ENCODE measurements around the gene OR6J1.
"Not testable (repeated sequence)": the region's sequence is repeated elsewhere in the genome, so short reads cannot be mapped to it uniquely, and the experiment has no call there.

OR6J1 gene
- total RNA-seq: 0 reads per million in 4 donors

DNA sequence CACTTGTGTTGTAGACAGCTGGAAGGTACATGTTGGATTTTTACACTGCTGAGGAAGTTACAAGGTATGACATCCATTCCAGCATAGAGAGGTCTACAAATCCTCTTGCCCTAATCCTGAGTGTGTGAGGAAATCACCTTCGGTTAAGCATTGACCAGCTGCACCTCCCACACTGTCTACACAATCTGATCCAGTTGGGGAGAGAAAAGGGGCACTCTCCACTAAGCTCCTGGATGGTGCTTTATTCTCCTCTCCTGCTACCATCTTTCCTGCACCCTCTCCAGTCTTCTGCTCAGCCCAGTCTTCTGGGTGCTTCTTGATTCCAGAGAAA is at the start of gene OR6J1:
Gene OR6J1, minus strand, starts transcription at position 48 of the 331 bp plus-strand sequence. CDS start 9,541 bp downstream, outside the sequence.
- DNase-seq: no peak

DNA sequence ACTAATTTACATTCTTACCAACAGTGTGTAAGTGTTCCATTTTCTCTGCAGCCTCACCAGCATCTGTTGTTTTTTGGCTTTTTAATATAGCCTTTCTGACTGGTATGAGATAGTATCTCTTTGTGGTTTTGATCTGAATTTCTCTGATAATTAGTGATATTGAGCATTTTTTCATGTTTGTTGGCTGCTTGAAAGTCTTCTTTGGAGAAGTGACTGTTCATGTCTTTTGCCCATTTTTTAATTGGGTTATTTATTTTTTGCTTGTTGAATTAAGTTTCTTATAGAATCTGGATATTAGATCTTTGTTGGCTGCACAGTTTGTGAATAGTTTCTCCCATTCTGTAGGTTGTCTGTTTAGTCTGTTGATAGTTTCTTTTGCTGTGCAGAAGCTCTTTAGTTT is 48.0 kb upstream of the OR6J1 start:
- no peak for DNase-seq

DNA sequence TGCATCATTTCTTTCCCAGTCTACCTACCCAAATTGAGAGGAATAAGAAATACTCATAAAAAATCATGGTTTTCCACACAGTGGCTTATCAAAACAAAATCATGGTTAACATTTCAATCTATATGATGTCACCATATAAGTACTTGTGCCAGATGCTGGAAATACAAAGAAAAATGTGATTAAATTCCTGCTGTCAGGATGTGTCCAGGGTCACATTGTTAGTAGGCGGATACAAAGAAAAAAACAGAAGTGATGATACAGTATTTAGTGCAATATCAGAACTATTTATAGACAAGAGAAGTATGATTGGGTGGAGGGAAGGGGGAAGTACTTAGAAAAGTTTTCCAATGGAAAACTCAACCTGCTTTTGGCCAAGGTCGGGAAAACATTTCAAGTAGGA is 47.0 kb upstream of the OR6J1 start:
- no peak for DNase-seq

DNA sequence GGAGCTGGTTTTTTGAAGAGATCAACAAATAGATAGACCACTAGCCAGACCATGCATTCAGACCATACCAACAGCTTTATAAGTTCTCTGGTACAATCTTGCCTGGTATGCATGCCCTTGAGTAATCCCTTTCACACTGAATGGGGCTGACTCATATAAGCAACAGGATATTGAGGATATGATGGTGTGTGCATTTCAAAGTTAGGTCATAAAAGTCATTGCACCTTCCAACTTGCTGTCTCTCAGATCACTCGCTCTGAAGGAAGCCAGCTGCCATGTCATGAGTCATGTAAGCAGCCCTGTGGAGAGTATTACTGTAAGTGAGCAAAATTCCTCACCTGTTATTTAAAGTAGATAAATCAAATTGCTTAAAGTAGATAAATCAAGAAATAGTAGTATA is 45.0 kb upstream of the OR6J1 start:
- DNase-seq: peak in 1 of 5 donors; percentile 58

DNA sequence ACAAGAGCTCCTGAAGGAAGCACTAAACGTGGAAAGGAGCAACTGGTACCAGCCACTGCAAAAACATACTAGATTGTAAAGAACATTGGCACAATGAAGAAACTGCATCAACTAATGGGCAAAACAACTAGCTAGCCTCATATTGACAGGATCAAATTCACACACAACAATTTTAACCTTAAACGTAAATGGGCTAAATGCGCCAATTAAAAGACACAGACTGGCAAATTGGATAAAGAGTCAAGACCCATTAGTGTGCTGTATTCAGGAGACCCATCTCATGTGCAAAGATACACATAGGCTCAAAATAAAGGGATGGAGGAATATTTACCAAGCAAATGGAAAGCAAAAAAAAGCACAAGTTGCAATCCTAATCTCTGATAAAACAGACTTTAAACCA is 43.8 kb upstream of the OR6J1 start:
- not testable (repeated sequence) for DNase-seq

DNA sequence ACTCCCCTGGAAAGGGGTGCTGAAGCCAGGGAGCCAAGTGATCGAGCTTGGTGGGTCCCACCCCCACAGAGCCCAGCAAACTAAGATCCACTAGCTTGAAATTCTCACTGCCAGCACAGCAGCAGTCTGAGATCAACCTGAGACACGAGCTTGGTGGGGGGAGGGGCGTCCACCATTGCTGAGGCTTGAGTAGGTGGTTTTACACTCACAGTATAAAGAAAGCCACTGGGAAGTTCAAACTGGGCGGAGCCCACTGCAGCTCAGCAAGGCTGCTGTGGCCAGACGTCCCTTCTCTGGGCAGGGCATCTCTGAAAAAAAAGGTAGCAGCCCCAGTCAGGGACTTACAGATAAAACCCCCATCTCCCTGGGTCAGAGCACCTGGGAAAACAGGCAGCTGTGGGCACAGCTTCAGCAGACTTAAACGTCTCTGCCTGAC is 42.0 kb upstream of the OR6J1 start:
- not testable (repeated sequence) for DNase-seq

DNA sequence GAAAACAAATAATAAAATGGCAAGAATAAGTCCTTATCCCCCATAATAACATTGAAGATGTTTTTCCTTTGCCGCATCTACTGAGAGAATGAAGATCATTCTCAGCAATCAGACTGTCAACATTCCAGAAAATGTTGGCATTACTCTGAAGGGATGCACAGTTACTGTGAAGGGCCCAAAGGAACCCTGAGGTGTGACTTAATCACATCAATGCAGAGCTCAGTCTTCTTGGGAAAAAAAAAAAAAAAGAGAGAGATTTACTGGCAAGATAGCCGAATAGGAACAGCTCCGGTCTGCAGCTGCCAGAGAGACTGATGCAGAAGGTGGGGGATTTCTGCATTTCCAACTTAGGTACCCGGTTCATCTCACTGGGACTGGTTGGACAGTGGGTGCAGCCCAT is 41.3 kb upstream of the OR6J1 start:
- DNase-seq: no peak

DNA sequence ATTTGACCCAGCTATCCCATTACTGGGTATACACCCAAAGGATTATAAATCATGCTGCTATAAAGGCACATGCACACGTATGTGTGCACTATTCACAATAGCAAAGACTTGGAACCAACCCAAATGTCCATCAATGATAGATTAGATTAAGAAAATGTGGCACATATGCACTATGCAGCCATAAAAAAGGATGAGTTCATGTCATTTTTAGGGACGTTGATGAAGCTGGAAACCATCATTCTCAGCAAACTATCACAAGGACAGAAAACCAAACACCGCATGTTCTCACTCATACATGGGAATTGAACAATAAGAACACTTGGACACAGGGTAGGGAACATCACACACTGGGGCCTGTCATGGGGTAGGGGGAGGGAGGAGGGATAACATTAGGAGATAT is 39.3 kb upstream of the OR6J1 start:
- not testable (repeated sequence) for DNase-seq

DNA sequence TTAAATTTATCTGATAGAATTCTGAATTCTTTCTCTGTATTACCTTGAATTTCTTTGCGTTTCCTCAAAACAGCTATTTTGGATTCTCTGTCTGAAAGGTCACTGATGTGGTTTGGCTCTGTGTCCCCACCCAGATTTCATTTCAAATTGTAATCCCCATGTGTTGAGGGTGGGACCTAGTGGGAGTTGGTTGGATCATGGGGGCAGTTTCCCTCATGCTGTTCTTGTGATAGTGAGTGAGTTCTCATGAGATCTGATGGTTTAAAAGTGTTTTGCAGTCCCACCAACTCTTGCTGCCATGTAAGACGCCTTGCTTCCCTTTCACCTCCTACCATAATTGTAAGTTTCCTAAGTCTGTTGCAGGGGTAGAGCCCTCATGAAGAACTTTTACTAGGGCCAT is 34.1 kb upstream of the OR6J1 start:
- DNase-seq: no peak

DNA sequence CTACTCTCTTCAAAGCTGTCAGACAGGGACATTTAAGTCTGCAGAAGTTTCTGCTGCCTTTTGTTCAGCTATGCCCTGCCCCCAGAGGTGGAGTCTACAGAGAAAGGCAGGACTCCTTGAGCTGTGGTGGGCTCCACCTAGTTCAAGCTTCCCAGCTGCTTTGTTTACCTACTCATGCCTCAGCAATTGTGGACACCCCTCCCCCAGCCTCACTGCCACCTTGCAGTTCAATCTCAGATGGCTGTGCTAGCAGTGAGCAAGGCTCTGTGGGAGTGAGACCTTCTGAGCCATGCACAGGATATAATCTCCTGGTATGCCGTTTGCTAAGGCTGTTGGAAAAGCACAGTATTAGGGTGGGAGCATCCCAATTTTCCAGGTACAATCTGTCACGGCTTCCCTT is 33.4 kb upstream of the OR6J1 start:
- DNase-seq: not testable (repeated sequence)

DNA sequence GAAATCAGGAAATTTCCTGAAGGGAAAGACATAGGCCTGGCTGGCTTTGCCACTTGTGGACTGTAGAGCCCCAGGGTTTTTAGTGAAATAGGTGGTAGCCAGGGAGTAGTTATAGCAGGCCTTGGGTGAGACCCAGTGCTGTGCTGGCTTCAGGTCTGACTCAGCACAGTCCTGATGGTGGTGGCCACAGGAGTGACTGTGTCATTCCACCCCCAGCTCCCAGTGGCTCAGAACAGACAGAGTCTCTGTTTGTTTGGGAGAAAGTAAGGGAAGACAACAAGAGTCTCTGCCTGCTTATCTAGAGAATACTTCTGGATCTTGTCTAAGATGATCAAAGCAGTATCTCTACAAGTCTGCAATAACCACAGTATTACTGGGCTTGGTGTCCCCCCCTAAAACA is 27.5 kb upstream of the OR6J1 start:
- DNase-seq: no peak

DNA sequence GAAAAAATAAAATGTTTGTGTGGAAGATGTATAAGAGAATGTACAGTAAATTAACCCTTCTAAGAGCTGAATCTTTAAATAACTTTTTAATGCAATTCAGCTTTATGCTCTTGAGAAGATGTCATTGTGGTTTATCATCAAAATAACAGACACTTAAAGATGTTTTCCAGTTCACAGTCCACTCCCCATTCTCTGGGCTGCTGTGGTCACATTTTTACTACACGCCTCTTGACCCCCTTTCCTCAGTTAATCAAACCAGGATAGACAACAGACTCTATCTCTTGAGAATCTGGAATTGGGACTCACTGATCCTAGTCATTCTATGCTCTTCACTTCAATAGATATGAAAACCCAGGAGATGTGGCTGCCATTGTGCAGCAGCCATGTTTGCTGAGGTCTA is 24.7 kb upstream of the OR6J1 start:
- no peak for DNase-seq

DNA sequence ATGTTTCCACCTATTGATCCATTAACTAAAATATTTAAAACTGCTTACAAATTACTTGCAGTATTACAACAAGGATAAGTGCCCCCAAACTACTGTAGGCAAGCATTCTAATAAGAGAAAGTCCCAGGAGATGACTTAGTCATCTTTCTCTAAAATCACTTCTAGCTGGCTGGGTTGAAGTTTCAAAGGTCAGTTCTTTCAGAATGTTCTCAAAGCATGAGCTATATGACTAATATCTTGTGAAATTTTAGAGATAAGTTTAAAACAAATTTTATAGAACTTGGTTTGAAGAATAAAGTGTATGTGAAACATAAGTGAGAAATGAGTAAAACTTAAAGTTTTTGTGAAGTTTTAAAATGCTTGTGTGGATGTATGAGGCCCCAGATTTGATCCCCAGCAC is 24.3 kb upstream of the OR6J1 start:
- no peak for DNase-seq

DNA sequence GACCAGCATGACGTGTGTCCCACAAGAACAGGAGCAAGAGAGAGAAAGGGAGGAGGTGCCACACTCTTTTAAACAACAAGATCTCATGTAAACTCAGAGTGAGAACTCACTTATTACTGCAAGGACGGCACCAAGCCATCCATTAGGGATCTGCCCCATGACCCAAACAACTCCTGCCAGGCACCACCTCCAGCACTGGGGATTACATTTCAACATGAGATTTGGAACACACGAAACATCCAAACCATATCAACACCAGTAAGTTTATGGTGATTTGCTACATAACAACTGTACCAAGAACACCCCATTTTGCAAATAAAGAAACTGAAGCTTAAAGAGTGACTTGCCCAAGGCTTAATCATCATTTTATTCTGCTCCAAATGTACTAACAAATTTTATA is 23.7 kb upstream of the OR6J1 start:
- DNase-seq: no peak

DNA sequence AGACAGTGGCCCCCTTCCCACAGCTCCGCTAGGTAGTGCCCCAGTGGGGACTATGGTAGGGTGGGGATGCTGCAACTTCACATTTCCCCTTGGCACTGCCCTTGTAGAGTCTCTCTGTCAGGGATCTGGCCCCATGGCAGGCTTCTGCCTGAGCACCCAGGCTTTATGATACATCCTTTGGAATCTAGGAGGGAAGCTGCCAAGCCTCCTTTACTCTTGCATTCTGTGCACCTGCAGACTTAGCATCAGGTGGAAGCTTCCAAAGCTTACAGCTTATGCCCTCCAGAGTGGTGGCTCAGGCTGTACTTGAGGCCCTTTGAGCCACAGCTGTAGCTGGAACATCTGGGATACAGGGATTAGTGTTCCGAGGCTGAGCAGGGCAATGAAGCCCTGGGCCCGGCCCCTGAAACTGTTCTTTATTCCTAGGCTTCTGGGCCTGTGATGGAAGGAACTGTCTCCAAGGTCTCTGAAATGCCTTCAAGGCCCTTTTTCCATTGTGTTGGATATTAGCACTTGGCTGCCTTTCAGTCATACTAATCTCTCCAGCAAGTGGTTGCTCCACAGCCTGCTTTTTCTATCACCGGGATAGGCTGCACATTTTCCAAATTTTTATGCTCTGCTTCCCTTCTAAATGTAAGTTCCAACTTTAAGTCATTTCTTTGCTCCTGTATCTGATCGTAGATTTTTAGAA is 22.2 kb upstream of the OR6J1 start:
- DNase-seq: no peak

DNA sequence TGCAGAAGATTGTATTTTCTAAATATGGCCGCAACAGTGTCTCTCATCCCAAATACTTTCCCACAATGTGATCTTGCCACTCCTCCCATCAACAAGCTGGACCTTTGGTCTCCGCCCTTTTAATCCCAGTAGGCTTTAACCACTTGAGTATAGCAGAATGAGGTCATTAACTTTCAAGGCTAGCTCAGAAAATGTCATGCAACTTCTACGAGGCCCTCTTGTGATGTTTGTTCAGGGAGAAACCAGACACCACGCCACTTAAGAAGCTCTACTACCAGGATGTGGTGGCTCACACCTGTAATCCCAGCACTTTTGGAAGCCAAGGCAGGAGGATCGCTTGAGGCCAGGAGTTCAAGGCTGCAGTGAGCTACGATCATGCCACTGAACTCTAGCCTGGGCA is 20.1 kb upstream of the OR6J1 start:
- no peak for DNase-seq

DNA sequence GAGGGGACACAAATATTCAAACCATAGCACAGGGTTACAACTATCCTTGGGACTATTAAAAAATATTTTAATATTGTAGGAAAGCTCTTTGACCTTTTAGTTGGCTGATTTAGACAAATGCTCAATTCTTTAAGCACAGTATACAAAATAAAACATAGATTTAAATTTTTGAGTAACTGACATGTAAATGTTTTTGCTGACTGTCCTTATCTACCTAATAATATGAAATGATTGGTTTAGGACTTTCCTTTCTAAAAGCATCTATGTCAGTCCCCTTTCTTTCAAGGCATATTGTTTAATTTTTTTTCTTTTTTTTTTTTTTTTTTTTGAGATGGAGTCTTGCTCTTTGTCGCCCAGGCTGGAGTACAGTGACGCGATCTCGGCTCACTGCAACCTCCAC is 16.5 kb upstream of the OR6J1 start:
- DNase-seq: no peak

DNA sequence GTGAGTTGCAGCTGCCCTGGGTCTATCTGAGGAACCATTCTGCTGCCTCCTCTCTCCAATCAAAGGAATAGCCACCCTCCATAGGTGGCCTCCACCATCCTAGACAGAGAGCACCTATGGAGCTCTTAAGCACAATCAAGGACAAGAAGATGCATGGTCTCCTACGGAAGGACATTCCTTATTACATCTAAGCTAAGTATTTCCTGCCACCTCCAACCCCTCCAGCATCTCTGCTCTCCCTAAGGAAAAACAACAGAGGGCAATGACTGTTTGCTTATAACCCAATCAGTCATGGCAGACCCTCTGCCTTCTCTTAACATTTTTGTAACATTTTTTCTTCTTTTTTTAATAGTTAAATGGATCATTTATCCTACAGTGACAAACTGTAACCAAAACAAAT is 14.8 kb upstream of the OR6J1 start:
- no peak for DNase-seq

DNA sequence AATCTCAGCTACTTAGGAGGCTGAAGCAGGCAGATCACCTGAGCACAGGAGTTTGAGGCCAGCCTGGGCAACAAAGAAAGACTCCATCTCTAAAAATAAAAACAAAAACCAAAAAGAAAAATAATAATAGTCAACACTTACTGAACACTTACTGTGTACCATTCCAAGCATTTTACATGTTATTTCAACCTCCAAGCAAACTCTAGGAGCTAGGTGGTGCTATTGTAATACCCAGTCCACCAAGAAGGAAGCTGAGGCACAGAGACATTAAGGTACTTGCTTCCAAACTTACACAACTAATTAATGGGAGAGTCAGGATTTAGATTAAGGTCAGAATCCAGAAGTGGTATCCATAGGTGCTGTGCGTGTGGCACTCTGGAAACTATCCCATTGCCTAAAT is 13.7 kb upstream of the OR6J1 start:
- DNase-seq: no peak

DNA sequence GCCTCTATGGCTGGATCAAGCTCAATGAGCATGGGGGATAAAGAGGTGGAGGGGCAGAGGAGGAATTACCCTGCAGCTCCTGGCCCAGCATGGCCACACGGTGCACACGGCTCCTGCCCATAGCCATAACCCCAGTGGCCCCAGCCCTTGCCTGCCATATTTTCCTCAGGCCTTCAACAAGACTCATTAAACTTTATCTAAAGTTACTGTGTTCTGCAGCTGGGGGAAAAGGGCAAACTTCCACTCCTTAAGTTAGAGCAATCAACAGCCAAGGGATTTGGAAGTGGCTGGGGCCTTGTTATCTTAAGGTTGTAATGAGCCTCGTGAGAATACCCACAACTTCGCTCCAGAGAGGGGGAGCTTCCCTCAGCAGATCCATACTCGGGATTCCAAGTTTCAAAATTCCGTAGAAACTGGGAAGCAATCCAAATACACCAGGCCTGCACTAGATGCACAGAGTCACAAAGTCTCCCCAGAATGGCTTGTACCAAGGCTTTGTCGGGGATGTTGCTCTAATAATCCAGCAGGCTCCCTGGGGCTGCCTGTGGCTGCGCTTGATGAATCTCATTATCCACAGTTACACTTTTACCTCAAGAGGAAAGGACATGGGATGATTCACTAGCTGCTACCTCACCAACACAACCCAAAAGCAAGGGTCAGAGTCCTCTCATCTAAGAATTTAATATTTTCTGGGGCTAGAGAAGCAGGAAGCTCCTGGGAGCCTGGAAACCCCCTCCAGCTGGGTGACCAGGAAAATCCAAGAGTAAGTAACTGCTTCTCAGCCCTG is 13.0 kb upstream of the OR6J1 start:
- no peak for DNase-seq

DNA sequence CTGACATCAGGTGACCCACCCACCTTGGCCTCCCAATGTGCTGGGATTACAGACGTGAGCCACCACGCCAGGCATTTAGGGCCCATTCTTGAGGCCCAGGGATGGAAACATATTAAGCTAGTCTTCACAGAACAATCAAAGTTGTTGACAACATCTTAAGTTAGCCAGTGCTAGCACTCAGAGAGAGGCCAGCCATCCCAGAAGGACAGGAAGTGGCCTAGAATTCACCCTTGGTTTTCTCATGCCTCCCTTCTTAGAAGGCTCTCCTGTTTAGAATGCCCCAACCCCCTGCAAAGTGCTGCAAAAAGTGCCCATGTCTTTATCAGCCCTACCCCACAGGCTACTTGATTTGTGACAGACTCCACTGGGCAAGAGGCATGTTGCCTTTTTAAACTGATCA is 12.1 kb upstream of the OR6J1 start:
- DNase-seq: no peak

DNA sequence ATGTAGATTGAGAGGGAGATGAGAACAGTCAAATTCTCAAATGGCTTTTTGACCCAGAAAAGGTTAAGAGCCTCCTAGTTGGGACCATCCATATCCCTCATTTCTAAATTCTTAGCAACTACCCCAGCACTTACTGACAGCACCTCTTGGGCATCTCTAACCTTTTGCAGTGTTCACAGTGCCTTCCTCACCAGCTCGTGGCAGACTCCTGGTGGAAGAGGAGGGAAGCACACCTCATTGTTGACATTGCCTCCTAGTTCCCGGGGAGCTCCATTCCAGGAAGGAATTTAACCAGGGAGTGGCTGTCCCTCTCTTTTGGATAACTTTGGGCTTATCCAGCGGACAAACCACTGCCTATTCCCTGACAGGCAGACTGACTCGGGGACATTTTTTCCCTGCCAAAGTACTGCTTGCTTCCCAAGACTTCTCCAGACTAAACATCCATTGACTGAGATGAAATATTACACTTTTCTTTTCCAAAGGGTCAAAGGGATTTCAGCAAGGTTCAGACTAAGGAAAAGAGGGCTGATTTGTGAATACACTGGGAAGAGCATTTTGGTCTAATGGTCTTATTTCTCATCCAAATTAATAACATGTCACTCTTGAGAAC is 9.0 kb upstream of the OR6J1 start:
- DNase-seq: peak in 4 of 5 donors; percentile 14 to 44 (median 27)

DNA sequence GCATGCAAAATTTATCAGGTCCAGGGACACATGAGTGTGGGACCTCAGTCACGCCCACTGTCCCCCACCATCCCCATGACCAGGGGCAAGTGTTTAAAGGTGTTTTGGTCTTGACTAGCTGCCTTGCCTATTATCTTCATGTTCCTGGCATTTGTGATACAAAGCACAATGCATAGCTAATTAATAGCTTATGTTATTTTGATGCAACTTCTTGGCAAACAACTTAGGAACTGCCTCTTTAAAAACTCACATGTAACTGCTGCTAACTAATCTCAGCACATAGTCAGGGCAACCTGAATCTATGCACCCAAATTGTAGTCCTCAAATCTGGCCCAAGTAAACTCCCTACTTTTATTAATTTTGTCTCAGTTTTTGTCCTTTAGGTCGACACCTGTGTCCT is 7.4 kb upstream of the OR6J1 start:
- DNase-seq: no peak

DNA sequence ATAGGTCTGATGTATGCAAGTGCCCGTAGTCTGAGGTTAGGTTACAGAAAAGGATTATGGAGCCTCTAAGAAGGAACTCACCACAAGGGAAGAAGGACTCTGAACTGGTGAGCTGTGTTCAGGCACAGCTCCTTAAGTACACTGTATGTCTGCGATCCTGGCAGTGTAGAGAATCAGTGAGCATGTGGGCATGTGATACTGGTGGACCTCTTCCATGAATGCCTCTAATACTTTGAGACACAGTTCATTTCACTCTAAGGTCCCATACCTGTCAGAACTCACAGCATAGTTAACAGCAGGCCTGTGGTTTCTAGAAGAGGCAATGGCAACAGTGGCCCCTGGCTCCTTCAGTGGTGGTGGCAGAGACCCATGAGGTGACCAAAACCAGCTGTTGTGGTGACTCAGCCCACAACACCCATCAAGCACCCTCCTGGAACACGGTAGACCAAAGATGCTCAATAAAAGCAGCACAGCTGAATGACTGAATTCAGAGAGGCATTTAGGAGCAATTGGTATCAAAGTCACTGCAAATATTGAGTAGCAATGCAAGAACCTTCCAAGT is 6.9 kb upstream of the OR6J1 start:
- DNase-seq: no peak
